ENCODE data around the gene HEY2. TPM values are rescaled to one million over a fixed set of nuclear protein-coding genes. Genes with fewer than 3 reads are reported as not detected.

The HEY2 gene
- total and polyA plus RNA-seq, 7 donors = 4.2 to 80.5 (median 5.5) TPM

- ATAC-seq (no peak), DNase-seq (no peak)
- Histone ChIP-seq H3K36me3 (ENCODE audit: insufficient read depth in 1 of 2, low read depth in 1 of 2) (no peaks in the 10 kb centered on the region), H3K27ac (no peak overlapping the region), H3K27me3 (ENCODE audit: insufficient read depth in 3 of 3, low read length in 2 of 3) (peaks cover 0 to 1% (median 0%) of the 10 kb centered on the region in 3 donors), H3K9me3 (peaks cover 3% of the 10 kb centered on the region), H3K4me3 (no peak overlapping the region), H3K4me1 (no peaks in the 10 kb centered on the region)
- TF ChIP-seq, protein P1, sequence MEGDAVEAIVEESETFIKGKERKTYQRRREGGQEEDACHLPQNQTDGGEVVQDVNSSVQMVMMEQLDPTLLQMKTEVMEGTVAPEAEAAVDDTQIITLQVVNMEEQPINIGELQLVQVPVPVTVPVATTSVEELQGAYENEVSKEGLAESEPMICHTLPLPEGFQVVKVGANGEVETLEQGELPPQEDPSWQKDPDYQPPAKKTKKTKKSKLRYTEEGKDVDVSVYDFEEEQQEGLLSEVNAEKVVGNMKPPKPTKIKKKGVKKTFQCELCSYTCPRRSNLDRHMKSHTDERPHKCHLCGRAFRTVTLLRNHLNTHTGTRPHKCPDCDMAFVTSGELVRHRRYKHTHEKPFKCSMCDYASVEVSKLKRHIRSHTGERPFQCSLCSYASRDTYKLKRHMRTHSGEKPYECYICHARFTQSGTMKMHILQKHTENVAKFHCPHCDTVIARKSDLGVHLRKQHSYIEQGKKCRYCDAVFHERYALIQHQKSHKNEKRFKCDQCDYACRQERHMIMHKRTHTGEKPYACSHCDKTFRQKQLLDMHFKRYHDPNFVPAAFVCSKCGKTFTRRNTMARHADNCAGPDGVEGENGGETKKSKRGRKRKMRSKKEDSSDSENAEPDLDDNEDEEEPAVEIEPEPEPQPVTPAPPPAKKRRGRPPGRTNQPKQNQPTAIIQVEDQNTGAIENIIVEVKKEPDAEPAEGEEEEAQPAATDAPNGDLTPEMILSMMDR (IDR thresholded peaks at IDR 0.05) = no peak
- intact Hi-C loops (cut with DNase I) = loop anchor here in 1 of 2 donors (5.0 kb wide), 1 partner anchor 45 kb away; no protein-coding TSS in a partner anchor
Observed at GRCh38 chr6:125732398-125732797, 17.0 kb upstream of the HEY2 start.

DNA sequence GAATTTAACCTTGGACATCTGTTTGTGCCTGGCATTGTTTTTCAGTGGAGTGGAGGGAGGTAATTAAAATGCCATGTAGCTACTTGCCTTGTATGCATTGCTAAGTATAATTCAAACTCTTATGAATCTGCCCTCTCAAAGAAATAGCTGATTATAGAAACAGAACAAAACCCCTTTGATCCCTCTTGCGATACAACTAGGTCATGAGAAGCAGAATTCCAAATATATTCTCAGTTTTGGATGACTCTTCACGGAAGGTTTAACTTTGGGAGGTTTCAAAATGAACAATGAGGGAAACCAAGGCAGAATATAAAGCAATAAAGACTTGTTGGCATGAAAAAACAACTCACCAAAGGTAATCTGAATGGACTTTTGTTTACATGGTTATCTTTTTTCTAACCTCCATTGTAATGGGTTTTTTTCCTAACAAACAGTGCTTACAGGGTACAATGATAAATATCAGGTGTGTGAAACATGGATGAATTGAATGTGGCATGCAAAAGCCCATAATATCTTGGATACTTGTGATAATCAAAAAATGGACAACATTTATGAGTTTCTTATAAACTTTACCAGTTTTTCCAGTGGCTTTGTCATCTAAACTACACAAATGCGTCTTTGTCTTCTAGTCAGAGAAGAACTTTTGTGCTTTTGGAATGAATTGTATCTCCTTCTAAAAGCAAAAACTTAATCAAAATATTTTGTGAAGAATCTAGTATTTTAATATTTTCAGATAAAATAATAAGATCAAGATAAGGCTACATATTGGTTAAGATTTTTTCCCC, 15.7 kb upstream of the HEY2 start:
- H3K27ac ChIP-seq = no peak overlapping the region
- no peaks in the 10 kb centered on the region for H3K36me3 ChIP-seq (ENCODE audit: insufficient read depth in 1 of 2, low read depth in 1 of 2)
- intact Hi-C loops (cut with DNase I) = loop anchor here in 1 of 2 donors (5.0 kb wide), 1 partner anchor 46 kb away; no protein-coding TSS in a partner anchor
- WGBS, 3 donors = 92 to 95% (median 93%) methylated on average over 3 of the region's 3 CpGs
- H3K27me3 ChIP-seq (ENCODE audit: insufficient read depth in 3 of 3, low read length in 2 of 3) = peaks cover 0 to 1% (median 0%) of the 10 kb centered on the region in 3 donors
- H3K4me1 ChIP-seq = no peaks in the 10 kb centered on the region
- DNase-seq (no peak), ATAC-seq (no peak)
- TF ChIP-seq, protein P1 (IDR thresholded peaks at IDR 0.05) = no peak
- H3K9me3 ChIP-seq = peaks cover 3% of the 10 kb centered on the region
- H3K4me3 ChIP-seq = no peak overlapping the region

GRCh38 chr6:125738276-125738675, 11.2 kb upstream of the HEY2 start:
- Histone ChIP-seq H3K27ac (no peak overlapping the region), H3K4me1 (peaks cover 6% of the 10 kb centered on the region), H3K36me3 (ENCODE audit: insufficient read depth in 1 of 2, low read depth in 1 of 2) (no peaks in the 10 kb centered on the region), H3K4me3 (no peak overlapping the region), H3K27me3 (ENCODE audit: insufficient read depth in 3 of 3, low read length in 2 of 3) (peaks cover 0 to 1% (median 0%) of the 10 kb centered on the region in 3 donors), H3K9me3 (no peaks in the 10 kb centered on the region)
- intact Hi-C loops (cut with DNase I) = no loop called here
- peak; percentile 68 to 72 (median 69) for ATAC-seq
- no peak for DNase-seq
- TF ChIP-seq, protein P1 (IDR thresholded peaks at IDR 0.05) = no peak

- TF ChIP-seq, protein P1 (IDR thresholded peaks at IDR 0.05) = no peak
- DNase-seq = no peak
- Histone ChIP-seq H3K27me3 (ENCODE audit: insufficient read depth in 3 of 3, low read length in 2 of 3) (peaks cover 0 to 1% (median 0%) of the 10 kb centered on the region in 3 donors), H3K27ac (no peak overlapping the region), H3K4me3 (no peak overlapping the region), H3K9me3 (no peaks in the 10 kb centered on the region), H3K4me1 (peaks cover 8% of the 10 kb centered on the region), H3K36me3 (ENCODE audit: insufficient read depth in 1 of 2, low read depth in 1 of 2) (no peaks in the 10 kb centered on the region)
- ATAC-seq = no peak
- 85 to 98% (median 90%) methylated on average over 1 of the region's 1 CpG for WGBS, 3 donors
- intact Hi-C loops (cut with DNase I) = no loop called here
Observed at GRCh38 chr6:125739364-125739763, 10.1 kb upstream of the HEY2 start.

All from psoas muscle (tissue), 8 donors.